ENCODE results near the gene GOLGA7B. TPM values are rescaled to one million over a fixed set of nuclear protein-coding genes. Genes with fewer than 3 reads are reported as not detected.

The GOLGA7B gene
- total and polyA plus RNA-seq, 2 of the 4 experiments (the other 2 are of a cell fraction), result not detected

- Histone ChIP-seq H2AFZ (replicated peaks; ENCODE audit: low read length, poor library complexity) (no peak overlapping the region), H2BK5ac (ENCODE audit: low read depth, low read length, poor library complexity, severe bottlenecking) (no peak overlapping the region), H4K8ac (ENCODE audit: low read depth in 2 of 2, low read length in 2 of 2) (no peak overlapping the region), H3K56ac (ENCODE audit: extremely low read depth, insufficient read depth, low read length) (no peak overlapping the region), H2AK5ac (ENCODE audit: low read depth, low read length) (no peak overlapping the region), H3K4me3 (ENCODE audit: insufficient read depth, low read depth, low read length) (no peak overlapping the region), H2AK9ac (replicated peaks; ENCODE audit: low read depth, low read length, poor library complexity) (no peak overlapping the region), H3K9me3 (ENCODE audit: control insufficient read depth, insufficient read depth, low read length) (no peaks in the 10 kb centered on the region), H3K27ac (ENCODE audit: insufficient read depth, low read length) (no peak overlapping the region), H4K5ac (ENCODE audit: low read depth, low read length) (no peak overlapping the region), H2BK15ac (ENCODE audit: low read depth, low read length) (no peak overlapping the region), H2BK120ac (ENCODE audit: low read depth, low read length) (no peak overlapping the region), H3K4ac (ENCODE audit: low read depth, low read length) (no peak overlapping the region), H3K14ac (replicated peaks; ENCODE audit: low read depth, low read length) (no peak overlapping the region), H3K9ac (ENCODE audit: low read depth, low read length) (no peak overlapping the region), H3K23ac (ENCODE audit: low read depth, low read length) (no peak overlapping the region), H3K9me1 (ENCODE audit: insufficient read depth, low read length) (no peaks in the 10 kb centered on the region), H3K18ac (ENCODE audit: low read depth, low read length) (no peak overlapping the region), H3K36me3 (ENCODE audit: control insufficient read depth, insufficient read depth, low read length) (no peaks in the 10 kb centered on the region), H4K91ac (ENCODE audit: insufficient read depth, low read depth, low read length) (no peak overlapping the region), H3K4me2 (ENCODE audit: low read depth, low read length) (no peak overlapping the region), H3K4me1 (ENCODE audit: control insufficient read depth, insufficient read depth, low read length) (peaks cover 1% of the 10 kb centered on the region; the same call in 1 of the 2 replicates), H2BK20ac (ENCODE audit: low read depth, low read length) (no peak overlapping the region), H3K27me3 (ENCODE audit: control insufficient read depth, insufficient read depth, low read length) (peaks cover 8% of the 10 kb centered on the region; the same call in 1 of the 2 replicates), H3K79me1 (ENCODE audit: low read depth in 1 of 2, low read length in 2 of 2) (no peaks in the 10 kb centered on the region), H4K20me1 (ENCODE audit: insufficient read depth, low read length) (no peaks in the 10 kb centered on the region)
- POLR2A ChIA-PET (ENCODE audit: unreplicated experiment), result no interaction called here
- in situ Hi-C loops (cut with MboI; ENCODE audit: low sequenced_read_pairs), result no loop called here
- dilution Hi-C loops (cut with HindIII; ENCODE audit: low sequenced_read_pairs, unreplicated experiment), result no loop called here
- intact Hi-C loops (cut with micrococcal nuclease), result no loop called here
- TF ChIP-seq NFE2L2 (IDR thresholded peaks at IDR 0.05; ENCODE audit: low read depth, low read length) (no peak), USF2 (IDR thresholded peaks at IDR 0.05; ENCODE audit: low read depth, low read length) (no peak), MXI1 (IDR thresholded peaks at IDR 0.05; ENCODE audit: borderline replicate concordance, low read depth, low read length) (no peak), MAFK (IDR thresholded peaks at IDR 0.05; ENCODE audit: low read depth, low read length) (no peak), FOS (IDR thresholded peaks at IDR 0.05; ENCODE audit: low read depth, low read length) (no peak), MAZ (IDR thresholded peaks at IDR 0.05; ENCODE audit: borderline replicate concordance, low read depth, low read length) (no peak), RFX5 (IDR thresholded peaks at IDR 0.05; ENCODE audit: low read depth, low read length) (no peak), CEBPB (IDR thresholded peaks at IDR 0.05; ENCODE audit: low read depth, low read length) (no peak), SMC3 (IDR thresholded peaks at IDR 0.05; ENCODE audit: low read depth, low read length) (no peak), BHLHE40 (IDR thresholded peaks at IDR 0.05; ENCODE audit: low read depth, low read length) (no peak), RAD21 (IDR thresholded peaks at IDR 0.05; ENCODE audit: low read length) (no peak)
- CTCF ChIA-PET, result interaction anchor here (1.7 kb wide), 1 partner anchor 8 kb away, joined by 3 read pairs; no protein-coding TSS in a partner anchor
- no TSS peak for BruUV-seq (replicated peaks)
- DNase-seq (no peak), ATAC-seq (ENCODE audit: low read depth) (no peak)
- WGBS, 2 experiments (ENCODE audit: extremely low coverage in 2 of 2, insufficient read length in 1 of 2), result no CpG with 5 or more reads among the region's 3 CpGs
Measured at GRCh38 chr10:97894092-97894491, 44.4 kb downstream of the GOLGA7B start.
